Measurements from ENCODE around the gene MYBPC2. TPM values are rescaled to one million over a fixed set of nuclear protein-coding genes. Genes with fewer than 3 reads are reported as not detected.

The MYBPC2 gene
- not detected in 5 replicates for total RNA-seq (2022; extraction: Qiagen RNA extraction; ENCODE audit: low read depth)

DNA sequence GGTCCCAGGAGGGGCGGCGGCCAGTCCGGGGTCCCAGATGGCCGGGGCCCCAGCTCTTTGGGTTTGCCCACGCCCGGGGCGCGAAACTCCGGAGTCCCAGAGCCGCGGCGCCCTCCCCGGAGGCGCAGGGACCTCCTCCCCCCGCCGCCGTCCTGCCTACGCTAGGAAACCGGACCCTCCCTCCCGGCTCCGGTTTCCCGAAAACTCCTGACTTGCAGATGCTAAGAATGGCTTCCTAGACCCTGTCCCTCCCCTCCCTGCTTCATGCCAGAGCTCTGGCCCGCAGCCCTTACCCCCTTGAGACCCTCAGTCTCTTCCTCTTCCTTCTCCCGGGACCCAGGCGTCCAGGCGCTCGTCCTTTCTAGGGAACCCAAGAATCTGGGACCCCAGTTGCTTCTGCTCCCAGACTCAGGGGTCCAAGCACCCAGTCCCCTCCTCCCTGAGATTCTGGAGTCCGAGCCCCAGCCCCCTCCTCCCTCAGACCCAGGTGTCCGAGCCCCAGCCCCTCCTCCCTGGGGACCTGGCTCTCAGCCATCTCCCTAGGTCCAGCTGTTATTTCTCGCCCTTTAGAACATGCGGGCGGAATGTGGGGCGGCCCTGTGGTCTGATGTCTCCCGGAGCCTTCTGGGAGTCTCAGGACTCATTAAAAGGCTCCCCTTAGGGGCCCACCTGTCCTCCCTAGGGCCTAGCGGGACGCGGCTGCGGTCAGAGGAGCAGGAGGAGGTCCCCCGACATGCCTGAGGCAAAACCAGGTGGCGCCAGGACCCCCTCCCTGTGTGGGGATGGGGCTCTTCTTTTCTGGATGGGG is at the start of gene MYBPC2:
TSS of gene MYBPC2 (plus strand) at position 672 of the 808 bp plus-strand sequence. CDS start at position 734, 62 bp downstream.

DNA sequence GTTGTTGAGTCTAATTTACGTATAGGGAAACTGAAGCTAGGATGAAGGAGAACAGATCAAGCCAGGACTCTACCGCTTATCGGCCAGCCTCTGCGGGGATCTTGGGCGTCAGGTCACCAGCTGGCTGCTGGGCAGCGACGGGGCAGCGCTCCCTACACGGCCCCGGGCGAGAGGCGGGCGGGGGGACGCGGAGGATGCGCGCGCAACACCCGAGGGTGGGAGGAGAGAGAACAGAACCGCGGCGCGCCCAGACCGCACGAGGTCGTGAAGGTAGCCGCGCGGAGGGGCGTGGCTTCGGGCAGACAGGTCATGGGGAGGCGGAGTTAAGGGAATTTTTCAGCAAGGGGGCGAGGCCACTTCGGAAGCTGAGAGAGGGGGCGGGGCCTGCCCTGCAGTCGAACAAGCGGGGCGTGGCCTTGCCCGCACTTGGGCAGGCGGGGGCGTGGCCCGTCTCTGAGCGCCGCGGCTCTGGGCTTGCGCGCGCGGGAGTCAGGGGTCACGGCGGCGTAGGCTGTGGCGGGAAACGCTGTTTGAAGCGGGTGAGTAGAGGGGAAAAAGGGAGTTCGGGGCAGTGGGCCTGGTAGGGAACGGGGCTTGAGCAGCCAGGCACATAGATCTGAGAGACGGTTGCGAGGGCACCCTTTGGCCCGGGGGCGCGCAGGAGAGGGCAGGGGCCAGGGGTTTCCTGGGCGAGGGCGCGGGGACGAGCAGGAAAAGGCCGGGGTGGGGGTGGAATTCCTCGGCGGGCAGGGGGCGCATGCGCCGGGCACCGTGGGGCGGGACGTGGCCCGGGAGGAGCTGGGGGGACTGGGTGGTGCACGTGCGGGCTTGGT is 48.6 kb upstream of the MYBPC2 start, which contains the start of gene POLD1:
TSS of gene POLD1 (plus strand) at position 496 of the 833 bp plus-strand sequence. CDS start 14,505 bp downstream, outside the sequence.

DNA sequence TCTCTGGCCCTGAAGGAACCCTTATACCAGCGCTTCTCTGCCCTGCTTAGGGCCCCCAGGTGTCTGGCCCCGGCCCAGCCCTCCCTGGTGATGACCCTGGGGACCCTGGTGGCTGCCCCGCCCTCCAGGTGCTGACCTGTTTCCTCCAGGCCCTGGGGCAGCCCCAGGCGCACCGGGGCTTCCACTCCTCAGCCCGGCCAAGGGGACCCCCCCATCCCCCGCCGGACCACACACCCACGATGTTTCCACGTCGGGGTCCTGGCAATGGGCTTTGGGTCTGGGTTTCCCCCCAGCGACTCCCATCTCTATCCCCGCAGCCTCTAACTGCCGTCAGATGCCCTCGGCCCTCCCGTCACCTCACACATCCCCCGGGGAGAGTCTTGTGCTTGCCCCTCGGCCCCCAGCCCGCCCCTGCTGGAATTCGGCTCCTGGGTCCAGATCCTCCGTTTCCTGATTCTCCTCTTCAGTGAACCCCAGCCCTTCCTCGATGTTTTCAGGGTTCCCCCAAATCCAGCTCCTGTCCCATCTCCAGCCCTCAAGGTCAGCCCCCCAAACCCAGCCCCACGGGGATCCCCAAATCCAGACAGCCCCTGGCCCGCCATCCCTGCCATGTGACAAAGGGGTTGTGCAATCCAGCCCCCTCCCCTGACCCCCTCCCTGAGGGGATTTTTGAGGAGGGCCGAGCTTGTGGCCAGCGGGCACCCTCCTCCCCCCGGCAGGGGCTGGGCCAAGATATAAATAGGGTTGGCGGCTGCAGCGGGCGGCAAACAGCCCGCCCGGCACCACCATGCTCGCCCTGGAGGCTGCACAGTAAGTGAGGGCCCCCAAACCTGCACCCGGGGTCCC is 14.3 kb upstream of the MYBPC2 start, which contains the start of gene SPIB:
TSS of gene SPIB (plus strand) at position 763 of the 846 bp plus-strand sequence. CDS start at position 788, 25 bp downstream.

DNA sequence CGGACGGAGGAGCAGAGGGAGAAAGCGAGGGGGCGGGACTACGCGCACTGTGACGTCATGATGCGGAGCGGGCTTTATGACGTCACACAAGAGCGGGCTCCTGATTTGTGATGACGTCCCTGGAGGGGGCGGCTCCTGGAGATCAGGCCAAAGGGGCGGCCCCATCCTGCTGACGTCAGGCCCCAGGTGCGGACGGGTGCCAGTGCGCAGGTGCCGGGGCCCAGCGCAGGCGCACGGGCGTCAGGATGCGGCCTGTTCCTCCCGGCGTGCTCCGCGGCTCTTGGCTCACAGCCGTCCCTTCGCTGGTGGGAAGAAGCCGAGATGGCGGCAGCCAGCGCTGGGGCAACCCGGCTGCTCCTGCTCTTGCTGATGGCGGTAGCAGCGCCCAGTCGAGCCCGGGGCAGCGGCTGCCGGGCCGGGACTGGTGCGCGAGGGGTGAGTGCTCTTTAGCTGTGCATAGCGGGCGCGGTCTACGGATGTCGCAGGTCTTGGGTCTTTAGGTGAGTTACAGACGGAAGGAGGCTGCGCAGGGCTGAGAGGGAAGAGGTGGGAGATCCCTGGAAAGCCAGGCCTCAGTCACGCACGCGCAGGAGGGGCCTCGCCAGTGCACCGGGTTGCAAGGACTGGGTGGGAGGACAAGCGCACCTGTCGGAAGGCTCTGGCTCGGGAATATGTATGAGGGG is 43.7 kb downstream of the MYBPC2 start, which contains the start of the genes EMC10 and GARIN5A:
TSS of gene EMC10 (plus strand) at position 284 of the 683 bp plus-strand sequence. CDS start at position 322, 38 bp downstream.
TSS of gene GARIN5A (minus strand) at position 625 of the 683 bp plus-strand sequence. CDS start at position 165, 460 bp downstream.

DNA sequence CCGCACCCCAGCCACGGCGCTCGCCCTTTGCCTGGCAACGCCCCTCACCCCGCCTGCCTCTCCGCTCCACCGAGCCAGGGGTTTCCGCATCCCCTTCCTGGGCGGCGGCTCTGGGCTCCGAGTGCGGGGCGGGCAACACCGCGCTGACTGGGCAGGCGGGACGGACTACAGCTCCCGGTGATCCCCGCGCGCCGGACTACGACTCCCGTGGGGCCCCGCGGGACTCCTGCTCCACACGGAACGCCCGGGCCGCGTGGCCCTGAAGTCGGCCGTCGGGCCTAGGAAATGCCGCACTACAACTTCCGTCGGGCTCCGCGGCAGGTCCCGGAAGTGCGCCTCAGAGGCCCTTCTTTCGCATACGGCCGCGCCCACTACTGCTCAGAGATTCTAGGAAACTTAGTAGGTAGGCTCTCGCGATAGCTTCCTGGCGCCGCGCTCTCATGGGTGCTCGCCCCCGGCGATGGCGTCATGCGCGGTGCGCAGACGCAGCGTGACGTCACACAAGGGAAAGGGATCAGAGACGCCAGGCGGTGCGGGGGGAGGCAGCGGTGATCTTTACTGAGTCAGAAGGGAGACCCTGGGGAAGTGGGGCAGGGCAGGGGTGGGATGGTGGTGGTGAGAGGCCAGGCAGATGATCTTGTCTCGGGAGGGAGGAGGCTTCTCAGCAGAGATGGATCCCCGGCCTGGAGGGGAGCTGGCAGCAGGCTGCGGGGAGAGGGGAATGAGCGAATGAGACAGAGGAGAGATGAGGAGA is 78.6 kb downstream of the MYBPC2 start, which contains the start of gene JOSD2:
TSS of gene JOSD2 (minus strand) at position 123 of the 754 bp plus-strand sequence. CDS start 760 bp downstream, outside the sequence.

DNA sequence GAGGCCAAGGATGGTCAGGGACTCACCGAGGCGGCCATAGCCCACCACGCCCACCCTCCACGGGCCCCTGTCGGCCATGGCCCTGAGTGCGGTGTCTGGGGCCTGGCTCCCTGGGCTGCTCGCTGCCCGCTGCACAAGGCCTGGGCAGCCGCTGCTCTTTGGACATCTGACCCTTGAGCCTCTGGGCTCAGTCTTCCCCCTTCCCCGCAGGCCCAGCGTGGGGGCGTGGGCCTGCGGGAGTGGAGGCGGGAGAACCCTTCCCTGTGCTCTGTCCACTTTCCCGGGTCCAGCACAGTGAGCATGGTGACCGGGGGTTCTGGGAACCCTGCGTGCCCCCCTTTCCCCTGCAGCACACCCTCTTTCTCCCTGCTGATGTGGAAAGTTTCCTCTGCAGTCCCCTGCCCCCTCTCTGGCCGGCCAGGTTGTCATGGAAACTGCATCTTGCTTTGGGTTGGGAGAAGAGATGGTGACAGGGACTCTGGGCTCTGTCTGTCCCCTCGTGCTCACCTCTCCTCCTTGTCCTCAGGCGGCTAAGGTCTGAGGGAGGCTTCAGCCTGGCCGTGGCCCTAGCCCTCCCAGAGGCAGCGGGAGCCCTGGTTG is 81.2 kb downstream of the MYBPC2 start, which contains the start of gene ASPDH:
TSS of gene ASPDH (minus strand) at position 168 of the 600 bp plus-strand sequence. CDS start at position 78, 90 bp downstream.

Other genes with a start within 250 kb of the MYBPC2 start
- gene MYH14, start 229.3 kb upstream of the MYBPC2 start, total RNA-seq (2022; extraction: Qiagen RNA extraction; ENCODE audit: low read depth): 5.5 to 7.0 TPM (median 6.6 TPM) in 5 replicates
- gene KCNC3, start 103.5 kb upstream of the MYBPC2 start, total RNA-seq (2022; extraction: Qiagen RNA extraction; ENCODE audit: low read depth): 1.1 to 1.7 TPM (median 1.4 TPM) in 5 replicates
- 0.58 to 1.6 TPM (median 1.4 TPM) in 5 replicates for gene NAPSA, start 67.3 kb upstream of the MYBPC2 start, total RNA-seq (2022; extraction: Qiagen RNA extraction; ENCODE audit: low read depth)
- gene NR1H2, start 56.4 kb upstream of the MYBPC2 start, total RNA-seq (2022; extraction: Qiagen RNA extraction; ENCODE audit: low read depth): 72.0 to 82.4 TPM (median 77.5 TPM) in 5 replicates
- 59.3 to 87.5 TPM (median 80.5 TPM) in 5 replicates for gene POLD1, start 48.5 kb upstream of the MYBPC2 start, total RNA-seq (2022; extraction: Qiagen RNA extraction; ENCODE audit: low read depth)
- gene SPIB, start 14.0 kb upstream of the MYBPC2 start, total RNA-seq (2022; extraction: Qiagen RNA extraction; ENCODE audit: low read depth): 0.21 to 0.56 TPM (median 0.42 TPM) in 5 replicates
- gene EMC10, start 43.6 kb downstream of the MYBPC2 start, total RNA-seq (2022; extraction: Qiagen RNA extraction; ENCODE audit: low read depth): 114 to 158 TPM (median 141 TPM) in 5 replicates
- 1.4 to 2.2 TPM (median 1.8 TPM) in 5 replicates for gene GARIN5A, start 44.0 kb downstream of the MYBPC2 start, total RNA-seq (2022; extraction: Qiagen RNA extraction; ENCODE audit: low read depth)
- gene JOSD2, start 78.3 kb downstream of the MYBPC2 start, total RNA-seq (2022; extraction: Qiagen RNA extraction; ENCODE audit: low read depth): 60.9 to 87.3 TPM (median 69.0 TPM) in 5 replicates
- not detected in 5 replicates for gene ASPDH, start 81.0 kb downstream of the MYBPC2 start, total RNA-seq (2022; extraction: Qiagen RNA extraction; ENCODE audit: low read depth)
- gene LRRC4B, start 135.5 kb downstream of the MYBPC2 start, total RNA-seq (2022; extraction: Qiagen RNA extraction; ENCODE audit: low read depth): 0.28 to 0.85 TPM (median 0.63 TPM) in 5 replicates
- 0.42 to 1.1 TPM (median 0.55 TPM) in 5 replicates for gene SYT3, start 207.0 kb downstream of the MYBPC2 start, total RNA-seq (2022; extraction: Qiagen RNA extraction; ENCODE audit: low read depth)
- 2.1 to 10.3 TPM (median 9.1 TPM) in 5 replicates for gene C19orf81, start 216.6 kb downstream of the MYBPC2 start, total RNA-seq (2022; extraction: Qiagen RNA extraction; ENCODE audit: low read depth)

All from A549 treated with DMSO at 1 μM for 4 hours (cell line).